HG03558 (cell line): ENCODE results near the gene CDRT15.
"Not testable (repeated sequence)": the region's sequence is repeated elsewhere in the genome, so short reads cannot be mapped to it uniquely, and the experiment has no call there.

ENCODE experiments used
- ATAC-seq: cut with Tn5 transposase; IDR thresholded peaks from one replicate; pipeline ENCODE4 v1.9.1; 2021; ENCODE audit warnings: moderate number of reproducible peaks; ENCODE audit not compliant: unreplicated experiment; ENCODE audit errors: extremely low read depth

Gene CDRT15

DNA sequence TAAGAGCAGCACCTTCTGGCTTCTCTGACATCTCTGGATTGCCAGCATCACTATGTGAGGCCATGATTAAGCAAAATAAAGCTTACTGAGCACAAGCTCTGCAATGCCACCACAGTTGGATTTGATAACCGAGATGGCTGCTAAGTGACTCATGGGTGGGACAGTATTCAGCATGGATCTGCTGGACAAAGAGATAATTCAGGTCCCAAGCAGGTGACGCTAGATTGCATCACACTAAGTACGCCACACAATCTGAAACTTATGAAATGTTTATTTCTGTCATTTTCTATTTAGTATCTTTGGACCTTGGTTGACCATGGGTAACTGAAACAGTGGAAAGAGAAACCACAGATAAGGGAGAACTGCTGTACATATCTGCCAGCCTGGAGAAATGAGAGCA is 27.4 kb downstream of the CDRT15 start:
- ATAC-seq = no peak

DNA sequence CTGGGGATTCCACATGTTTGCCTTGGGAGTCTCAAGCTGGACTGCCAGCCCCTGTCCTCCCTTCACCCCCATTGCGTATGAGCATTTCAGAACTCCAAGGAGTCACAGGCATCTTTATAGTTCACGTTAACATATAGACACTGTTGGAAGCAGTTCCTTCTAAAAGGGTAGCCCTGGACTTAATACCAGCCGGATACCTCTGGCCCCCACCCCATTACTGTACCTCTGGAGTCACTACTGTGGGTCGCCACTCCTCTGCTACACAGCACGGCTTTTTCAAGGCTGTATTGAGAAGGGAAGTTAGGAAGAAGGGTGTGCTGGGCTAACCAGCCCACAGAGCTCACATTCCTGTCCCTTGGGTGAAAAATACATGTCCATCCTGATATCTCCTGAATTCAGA is 28.9 kb downstream of the CDRT15 start:
- ATAC-seq = no peak

DNA sequence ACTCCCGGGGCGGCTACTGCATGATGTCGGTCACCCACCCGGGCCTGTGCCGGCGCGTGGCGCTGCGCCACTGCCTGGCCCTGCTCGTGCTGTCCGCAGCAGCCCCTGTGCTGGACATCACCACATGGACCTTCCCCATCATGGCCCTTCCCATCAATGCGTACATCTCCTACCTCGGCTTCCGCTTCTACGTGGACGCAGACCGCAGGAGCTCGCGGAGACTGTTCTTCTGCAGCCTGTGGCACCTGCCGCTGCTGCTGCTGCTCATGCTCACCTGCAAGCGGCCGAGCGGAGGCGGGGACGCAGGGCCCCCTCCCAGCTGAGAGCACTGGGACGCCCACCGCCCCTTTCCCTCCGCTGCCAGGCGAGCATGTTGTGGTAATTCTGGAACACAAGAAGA is 29.8 kb downstream of the CDRT15 start:
- ATAC-seq = no peak

DNA sequence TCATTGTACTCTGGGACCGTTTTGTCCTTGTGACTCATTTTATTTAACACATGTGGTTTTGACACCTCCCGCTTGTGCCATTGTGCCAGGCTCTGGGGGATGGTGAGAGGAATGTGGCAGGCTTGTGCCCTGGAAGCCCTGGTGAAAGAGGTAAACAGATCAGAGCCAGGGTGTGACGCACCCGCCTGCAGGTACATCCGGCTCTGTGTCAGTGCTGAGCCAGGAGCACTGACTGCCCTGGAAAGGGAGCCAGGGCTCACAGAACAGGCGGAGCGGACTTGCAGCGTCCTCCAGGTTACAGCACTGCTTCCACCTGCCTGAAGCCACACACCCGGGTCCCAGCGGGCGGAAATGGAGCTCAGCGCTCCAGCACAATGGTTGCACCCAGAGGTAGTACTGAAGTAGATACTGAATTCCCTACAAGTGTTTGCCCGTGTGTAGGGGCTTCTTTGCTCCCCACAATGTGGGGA is 30.6 kb downstream of the CDRT15 start:
- ATAC-seq = no peak

DNA sequence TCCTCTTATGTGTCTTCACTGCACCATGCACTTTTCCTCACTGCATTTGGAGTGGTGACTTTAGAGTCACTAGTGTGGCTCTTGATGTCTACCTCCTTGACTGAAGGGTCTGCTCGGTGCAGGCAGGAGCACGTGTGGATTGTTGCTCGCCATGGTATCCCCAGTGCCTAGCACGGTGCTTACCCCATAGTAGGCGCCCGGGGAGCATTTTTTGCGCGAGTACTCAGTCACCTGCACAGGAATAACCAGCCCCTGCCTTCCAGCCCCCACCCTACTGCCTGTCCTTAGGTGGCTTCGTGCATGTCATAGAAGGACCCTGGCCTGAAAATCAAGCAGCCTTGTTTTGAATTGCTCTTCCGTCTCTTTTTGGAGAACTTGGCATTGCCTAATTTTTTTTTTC is 31.3 kb downstream of the CDRT15 start:
- no peak for ATAC-seq

DNA sequence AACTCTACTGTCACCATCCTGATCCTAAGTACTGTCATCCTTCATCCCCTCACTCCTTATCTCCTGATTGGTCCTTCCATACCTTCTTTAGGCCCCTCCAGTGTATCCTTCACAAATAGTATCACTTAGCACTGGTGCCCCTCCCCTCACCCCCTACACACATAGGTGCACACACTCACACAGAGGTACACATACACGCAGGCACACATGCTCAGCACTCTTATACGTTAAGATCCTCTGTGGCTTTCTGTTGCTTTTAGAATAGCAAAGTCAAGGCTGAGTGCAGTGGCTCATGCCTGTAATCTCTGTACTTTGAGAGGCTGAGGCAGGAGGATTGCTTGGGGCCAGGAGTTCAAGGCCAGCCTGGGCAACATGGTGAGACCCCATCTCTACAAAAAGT is 32.1 kb downstream of the CDRT15 start:
- no peak for ATAC-seq

DNA sequence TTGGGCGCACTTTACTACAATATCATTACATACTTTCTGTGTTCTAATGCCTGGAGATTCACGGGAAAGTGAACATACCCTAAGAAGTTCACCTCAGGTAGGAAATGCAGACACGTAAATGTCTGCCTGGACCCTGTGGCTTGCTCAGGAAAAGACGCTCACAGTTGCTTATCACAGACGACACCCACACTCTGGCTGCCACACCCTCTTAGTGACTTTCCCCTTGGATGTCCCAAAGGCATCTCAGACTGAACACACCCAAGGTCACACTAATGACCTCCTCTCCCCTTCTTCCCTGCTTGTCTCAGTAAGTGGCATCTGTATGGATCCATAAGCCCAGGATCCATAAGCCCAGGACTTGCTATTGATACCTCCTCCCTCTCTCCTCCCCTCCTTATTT is 32.6 kb downstream of the CDRT15 start:
- ATAC-seq = no peak

DNA sequence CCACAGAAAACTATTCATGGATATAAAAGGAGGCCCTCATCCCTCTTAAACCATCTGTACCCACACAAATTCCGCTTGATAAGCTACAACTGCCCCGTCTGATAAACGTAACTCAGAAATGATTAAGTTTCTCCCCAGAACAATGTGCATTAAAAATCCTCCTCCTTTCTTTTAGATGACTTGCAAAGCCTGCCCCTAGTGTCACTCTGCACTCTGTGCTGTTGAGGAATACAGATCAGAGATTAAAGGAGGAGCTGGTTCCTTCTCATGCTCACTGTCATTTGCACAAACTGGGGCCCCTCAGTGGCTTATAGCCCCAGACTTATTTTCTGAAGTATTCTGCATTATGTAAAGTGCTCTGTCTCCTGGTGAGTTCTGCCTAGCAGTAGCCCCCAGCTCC is 33.3 kb downstream of the CDRT15 start:
- no peak for ATAC-seq

DNA sequence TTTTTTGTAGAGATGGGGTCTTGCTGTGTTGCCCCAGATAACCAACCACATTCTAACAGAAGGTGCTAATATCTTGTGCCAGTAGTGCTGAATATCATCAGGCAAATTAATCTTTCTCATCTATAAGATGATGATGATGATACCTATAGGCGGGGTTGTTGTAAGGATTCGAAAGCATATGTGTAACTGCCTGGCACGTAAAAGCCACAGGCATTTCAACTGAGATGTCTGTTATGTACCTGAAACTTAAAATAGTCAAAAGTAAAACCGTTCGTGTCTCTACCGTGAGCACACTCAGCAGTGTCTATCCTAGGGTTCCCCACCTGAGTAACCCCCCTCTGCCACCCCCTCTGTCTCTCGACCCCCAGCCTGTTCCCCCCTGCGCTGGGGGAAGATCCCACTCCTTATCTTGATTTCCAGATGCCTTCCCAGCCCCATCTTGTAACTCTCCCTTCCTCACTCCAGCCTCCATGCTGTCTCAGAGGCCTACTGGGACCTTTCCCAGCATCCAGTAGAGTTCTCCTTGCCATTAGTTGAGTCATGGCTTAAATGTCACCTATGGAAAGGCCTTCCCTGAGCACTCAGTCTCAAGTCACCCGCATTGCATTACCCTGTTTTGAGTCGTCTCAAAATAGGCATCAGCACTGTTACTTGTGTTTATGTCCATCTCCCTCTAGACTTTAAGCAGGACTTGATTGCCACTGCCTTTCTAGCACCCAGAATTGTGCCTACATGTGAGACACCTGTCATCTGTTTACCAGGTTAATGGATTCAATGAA is 34.1 kb downstream of the CDRT15 start:
- ATAC-seq = no peak

DNA sequence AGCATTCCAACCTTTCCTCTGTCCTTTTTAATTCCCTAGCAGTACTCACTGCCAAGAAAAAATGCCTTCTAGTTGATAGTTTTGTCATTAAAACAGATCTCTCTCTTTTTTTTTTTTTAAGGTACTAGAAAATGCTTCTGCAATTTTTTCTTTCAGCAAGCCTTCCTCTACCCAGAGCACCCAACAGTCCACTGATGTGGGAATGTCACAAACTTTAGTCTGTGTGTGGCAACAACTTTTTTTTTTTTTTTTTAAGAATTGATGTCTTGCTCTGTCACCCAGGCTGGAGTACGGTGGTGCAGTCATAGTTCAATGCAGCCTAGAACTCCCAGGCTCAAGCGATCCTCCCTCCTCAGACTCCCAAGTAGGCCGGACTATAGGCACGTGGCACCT is 34.7 kb downstream of the CDRT15 start:
- ATAC-seq = no peak

DNA sequence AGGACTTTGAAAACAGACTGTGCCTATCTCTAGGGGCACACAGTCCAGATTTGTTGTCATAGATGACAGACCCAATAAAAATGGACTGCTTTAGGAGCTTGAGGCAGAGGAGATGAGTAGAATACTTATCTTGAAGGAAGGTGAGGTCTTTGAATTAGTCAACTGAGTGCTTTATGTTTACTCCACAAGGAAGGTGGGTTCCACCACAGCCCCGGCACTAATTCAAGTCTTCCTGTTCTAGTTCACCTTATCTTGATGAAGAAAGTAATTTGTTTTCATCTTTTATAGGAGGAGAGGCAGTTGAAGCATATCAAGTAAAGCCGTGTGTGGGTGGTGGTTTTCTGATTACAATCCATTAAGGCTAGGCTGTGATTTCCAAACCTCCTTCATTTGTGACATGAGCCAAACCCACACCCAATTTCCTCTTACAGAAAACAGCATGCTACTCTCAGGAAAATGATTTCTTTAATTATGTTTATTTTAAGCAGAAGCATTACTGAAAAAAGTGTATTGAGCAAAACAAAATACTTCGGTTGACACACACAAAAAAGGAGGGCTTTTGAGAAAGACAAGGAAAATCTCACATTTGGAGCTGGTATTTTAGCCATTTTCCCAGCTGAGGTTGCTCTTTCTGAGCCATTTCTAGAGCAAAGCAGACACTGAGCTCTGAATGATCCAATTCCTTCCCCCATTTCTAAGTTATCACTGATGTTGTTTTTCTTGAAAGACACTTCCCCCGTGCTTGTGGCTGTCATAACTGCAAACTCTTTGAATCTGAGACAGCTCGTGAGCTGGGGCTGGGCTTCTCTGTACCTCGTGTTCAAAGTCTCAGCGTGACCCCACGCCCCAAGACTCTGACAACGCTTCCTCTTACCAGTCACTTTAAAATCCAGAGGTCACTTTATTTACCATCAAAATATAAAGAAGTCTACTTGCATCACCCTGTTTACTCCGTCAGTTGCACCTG is 35.4 kb downstream of the CDRT15 start:
- ATAC-seq = no peak

DNA sequence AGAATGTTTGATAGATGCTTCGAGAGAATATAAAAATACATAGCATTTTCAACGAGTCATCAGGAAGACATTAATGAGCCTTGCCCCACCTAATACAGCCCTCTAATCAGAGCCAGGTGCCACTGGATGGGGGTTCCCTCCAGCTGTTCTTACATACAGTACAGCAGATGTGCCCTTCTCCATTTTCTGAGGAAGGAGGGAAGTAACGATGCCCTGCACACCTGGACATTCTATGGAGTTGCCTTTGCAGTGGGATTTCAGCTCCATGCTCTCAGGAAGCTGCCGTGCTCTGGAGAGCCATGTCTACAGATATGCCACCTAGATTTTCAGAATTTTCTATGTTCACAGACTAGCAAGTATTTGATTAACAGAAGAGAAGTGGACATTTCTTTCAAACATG is 36.3 kb downstream of the CDRT15 start:
- ATAC-seq = no peak

DNA sequence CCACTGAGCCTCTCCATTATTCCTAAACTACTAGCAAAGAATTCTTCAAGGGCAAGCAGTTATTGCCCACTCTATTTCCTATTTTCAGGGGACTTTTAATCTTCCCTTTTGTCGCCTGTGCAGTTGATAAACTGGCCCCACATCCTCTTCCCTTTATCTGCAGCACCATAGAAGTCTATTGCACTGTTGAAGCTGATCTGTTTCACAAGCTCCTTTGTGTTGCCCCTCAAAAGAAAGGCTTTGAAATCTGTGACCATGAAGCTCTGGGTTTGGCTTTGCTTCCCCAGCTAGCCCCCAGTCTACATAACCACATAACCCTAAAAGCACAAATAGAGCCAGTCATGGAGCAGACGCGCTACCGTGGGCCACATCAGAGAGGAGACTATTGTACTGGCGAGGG is 37.1 kb downstream of the CDRT15 start:
- no peak for ATAC-seq

DNA sequence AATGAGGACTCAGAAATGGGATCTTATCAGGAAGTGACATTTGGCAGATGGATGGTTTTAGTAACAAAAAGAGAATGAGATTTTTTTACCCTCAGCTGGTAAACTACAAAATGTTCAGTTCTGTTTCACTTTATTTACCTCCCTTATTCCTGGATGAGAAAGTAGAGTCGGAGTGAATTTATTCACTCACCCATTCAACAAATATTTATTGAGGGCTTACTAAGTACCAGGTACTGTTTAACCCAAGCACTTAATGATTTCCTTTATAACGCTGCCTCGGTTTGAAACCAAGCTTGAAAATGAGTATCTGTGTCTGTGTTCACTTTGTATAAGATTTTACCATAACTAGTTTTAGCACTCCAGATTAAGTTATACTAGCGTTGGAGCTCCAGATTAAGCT is 38.1 kb downstream of the CDRT15 start:
- no peak for ATAC-seq

DNA sequence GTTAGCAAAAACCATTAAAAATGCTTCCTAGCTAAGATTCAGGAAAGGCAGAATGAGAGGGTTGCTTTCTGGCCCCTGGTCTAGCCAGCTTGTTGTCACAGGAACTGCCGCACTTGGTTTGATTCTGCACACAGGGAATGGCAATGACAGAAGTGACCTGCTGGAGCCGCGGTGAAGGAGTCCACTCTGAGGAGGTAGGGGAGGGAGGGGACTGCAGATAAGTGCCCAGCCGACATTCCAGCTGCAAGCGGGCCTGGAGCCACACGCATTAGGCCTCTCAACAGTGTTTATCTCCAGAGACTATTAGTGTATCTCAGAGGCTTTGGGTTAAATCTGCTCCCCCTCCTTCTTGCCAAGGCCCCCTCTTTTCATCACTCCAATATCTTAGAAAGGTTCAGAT is 38.6 kb downstream of the CDRT15 start:
- no peak for ATAC-seq

DNA sequence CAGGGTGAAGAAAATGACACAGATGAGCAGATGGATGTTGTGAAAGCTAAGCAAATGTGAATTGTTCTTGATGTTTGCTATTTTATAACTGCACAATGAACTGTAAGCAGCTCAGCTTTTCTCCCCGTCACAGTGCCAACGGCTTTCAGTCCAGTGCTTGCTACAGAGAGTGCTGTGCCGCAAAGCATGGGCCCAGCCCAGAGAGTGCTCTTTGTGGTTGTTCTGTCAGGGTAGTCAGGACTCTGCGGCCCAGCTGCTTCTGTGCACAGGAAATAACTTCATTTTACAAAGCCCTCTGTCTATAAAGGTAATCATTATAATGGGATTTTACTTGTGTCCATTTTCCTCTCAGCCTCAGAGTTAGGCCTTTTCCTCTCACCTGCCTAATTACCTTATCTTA is 39.1 kb downstream of the CDRT15 start:
- no peak for ATAC-seq

DNA sequence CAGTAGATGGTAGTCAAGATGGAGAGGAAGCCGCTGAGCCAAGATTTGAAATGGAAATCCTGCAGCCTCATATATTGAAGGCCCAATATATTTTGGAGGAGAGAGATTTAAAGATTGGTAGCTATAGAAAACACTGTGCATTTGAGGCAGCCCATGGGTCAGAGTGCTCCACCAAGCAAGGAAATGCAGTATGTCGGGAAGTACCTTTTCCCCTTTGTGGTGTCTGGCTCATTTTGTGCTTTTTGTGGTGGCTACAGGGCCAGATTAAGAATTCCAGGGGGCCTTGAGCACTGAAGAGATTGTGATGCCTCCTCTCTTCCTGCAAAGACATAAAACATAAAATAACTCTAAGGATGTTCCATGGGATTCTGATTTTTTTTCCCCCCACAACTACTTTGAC is 39.6 kb downstream of the CDRT15 start:
- ATAC-seq = no peak

DNA sequence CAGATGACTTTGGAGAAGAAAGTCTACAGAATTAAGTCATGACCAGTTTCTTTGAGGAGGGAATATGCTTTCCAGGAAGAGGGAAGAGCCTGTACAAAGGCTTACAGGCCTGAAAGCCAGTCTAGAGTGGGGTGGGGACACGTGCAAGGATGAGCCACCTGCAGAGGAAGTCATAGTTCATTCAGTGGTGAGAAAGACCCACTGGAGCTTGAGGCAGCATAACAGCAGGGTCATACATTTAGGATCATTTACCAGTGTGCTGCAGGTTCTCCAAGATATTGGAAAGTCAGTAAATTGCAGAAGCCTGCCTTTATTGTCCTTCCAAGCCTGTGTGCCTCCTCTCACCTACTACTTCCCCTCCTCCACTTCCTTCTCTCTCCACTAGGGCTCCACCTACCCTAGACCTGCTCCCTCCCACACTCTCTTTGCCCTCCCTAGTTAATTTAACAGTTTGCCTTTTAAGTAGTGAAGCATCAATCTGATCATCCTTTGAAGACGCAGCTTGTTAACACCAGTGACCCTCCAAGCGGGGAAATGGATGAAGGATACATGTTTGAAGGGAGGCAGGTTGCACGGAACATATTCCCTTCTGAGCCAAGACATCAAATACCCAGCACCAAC is 40.2 kb downstream of the CDRT15 start:
- ATAC-seq = no peak

DNA sequence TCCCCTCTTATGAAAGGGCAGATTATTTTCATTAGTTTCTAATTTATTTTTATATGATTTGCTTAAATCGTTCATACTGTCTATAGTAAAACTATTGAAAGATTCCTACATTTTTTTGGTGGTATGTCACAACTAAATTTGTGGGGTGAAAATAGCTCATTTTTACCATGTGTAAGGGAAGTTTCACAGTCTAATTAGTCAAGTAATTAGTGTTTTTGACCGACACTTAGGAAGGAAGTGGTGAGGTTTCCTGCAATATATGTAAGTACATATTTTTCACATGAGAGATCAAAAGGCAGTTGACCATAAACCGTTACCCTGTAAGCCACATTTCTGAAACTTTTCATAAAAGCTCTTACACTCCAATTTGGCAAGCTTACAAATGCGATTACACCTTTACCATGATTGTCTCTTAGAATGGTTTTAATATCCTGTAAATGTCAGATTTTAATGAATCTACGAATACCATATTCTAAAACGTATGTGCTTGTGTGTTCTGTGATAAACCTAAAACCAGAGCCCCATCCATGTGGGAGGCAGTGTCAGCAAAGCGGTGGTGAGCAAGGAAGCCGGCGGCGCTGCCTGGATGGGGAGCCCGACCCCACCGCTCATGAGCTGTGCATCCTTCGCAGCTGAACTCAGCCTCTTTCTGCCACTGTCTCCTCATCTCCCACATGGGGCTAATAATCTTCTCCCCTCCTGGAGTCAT is 43.9 kb downstream of the CDRT15 start:
- ATAC-seq = not testable (repeated sequence)

DNA sequence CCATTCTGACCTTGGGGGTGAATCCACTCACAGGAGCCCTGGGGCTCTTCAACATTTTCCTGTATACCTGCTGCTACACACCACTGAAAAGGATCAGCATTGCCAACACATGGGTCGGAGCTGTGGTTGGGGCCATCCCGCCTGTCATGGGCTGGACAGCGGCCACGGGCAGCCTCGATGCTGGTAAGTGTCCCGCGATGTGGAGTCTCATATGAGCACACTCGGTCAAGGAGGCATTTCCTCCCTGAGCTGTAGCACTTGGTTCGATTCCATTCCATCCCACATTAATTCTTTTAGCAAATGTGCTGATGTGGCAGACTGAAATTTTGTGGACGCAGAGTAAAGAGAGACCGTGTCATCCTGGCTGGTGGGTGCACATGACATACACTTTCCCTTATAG is 44.6 kb downstream of the CDRT15 start:
- ATAC-seq = not testable (repeated sequence)
